Trophoblast cell (in vitro differentiated cells and primary cell): ENCODE results near the gene ERH.

ENCODE experiments used
- DNase-seq, 2 donors: peaks; one replicate each; pipeline ENCODE4 v3.0.0-alpha.2; 2016
- H2AFZ ChIP-seq: 2 replicates; pipeline ENCODE4 v1.6.1; 2013; ENCODE audit warnings: low read length, moderate library complexity, mild to moderate bottlenecking; ENCODE audit not compliant: insufficient read depth, poor library complexity
- H2AK5ac ChIP-seq: 2 replicates; pipeline ENCODE4 v1.6.1; 2013; ENCODE audit warnings: mild to moderate bottlenecking, low read length
- H2BK120ac ChIP-seq: 2 replicates; pipeline ENCODE4 v1.6.1; 2013; ENCODE audit warnings: low read length, mild to moderate bottlenecking, moderate library complexity; ENCODE audit not compliant: insufficient read depth, poor library complexity
- H2BK12ac ChIP-seq: 2 replicates; pipeline ENCODE4 v1.6.1; 2013; ENCODE audit warnings: mild to moderate bottlenecking, low read length, moderate library complexity
- H2BK5ac ChIP-seq: 2 replicates; pipeline ENCODE4 v1.6.1; 2013; ENCODE audit warnings: low read length, low read depth, moderate library complexity, mild to moderate bottlenecking; ENCODE audit not compliant: poor library complexity
- H3K14ac ChIP-seq: 2 replicates; pipeline ENCODE4 v1.6.1; 2013; ENCODE audit warnings: mild to moderate bottlenecking, low read length
- H3K18ac ChIP-seq: 2 replicates; pipeline ENCODE4 v1.6.1; 2013; ENCODE audit warnings: mild to moderate bottlenecking, low read length
- H3K23ac ChIP-seq: 2 replicates; pipeline ENCODE4 v1.6.1; 2013; ENCODE audit warnings: low read length
- H3K27ac ChIP-seq: 2 replicates; pipeline ENCODE4 v1.5.1; 2013; ENCODE audit warnings: low read depth, mild to moderate bottlenecking, inconsistent platforms, low read length, moderate library complexity
- H3K27me3 ChIP-seq: 2 replicates; pipeline ENCODE4 v1.6.1; 2013; ENCODE audit warnings: inconsistent platforms, mild to moderate bottlenecking, low read length, moderate library complexity; ENCODE audit not compliant: insufficient read depth
- H3K36me3 ChIP-seq, 2 experiments: 1 replicate in 1 of 2; 2 replicates in 1 of 2; pipeline ENCODE4 v1.6.1; 2013; ENCODE audit warnings: low read length in 2 of 2, mild to moderate bottlenecking in 2 of 2, moderate library complexity in 1 of 2; ENCODE audit not compliant: insufficient read depth in 2 of 2, control insufficient read depth in 1 of 2
- H3K4ac ChIP-seq: 2 replicates; pipeline ENCODE4 v1.6.1; 2013; ENCODE audit warnings: low read depth, mild to moderate bottlenecking, low read length, moderate library complexity
- H3K4me1 ChIP-seq, 2 experiments: 1 replicate in 1 of 2; 2 replicates in 1 of 2; pipeline ENCODE4 v1.6.1; 2013; ENCODE audit warnings: low read length in 2 of 2, mild to moderate bottlenecking in 2 of 2, moderate library complexity in 1 of 2; ENCODE audit not compliant: insufficient read depth in 2 of 2, control insufficient read depth in 1 of 2
- H3K4me2 ChIP-seq: 2 replicates; pipeline ENCODE4 v1.6.1; 2013; ENCODE audit warnings: inconsistent platforms, mild to moderate bottlenecking, low read length, moderate library complexity
- H3K4me3 ChIP-seq: 2 replicates; pipeline ENCODE4 v1.5.1; 2013; ENCODE audit warnings: mild to moderate bottlenecking, low read depth, low read length, inconsistent platforms
- H3K79me1 ChIP-seq: one replicate; pipeline ENCODE4 v1.6.1; 2013; ENCODE audit warnings: low read length
- H3K79me2 ChIP-seq: 2 replicates; pipeline ENCODE4 v1.6.1; 2013; ENCODE audit warnings: low read length, mild to moderate bottlenecking; ENCODE audit not compliant: control insufficient read depth, insufficient read depth, poor library complexity
- H3K9ac ChIP-seq: 2 replicates; pipeline ENCODE4 v1.6.1; 2013; ENCODE audit warnings: mild to moderate bottlenecking, low read length
- H3K9me3 ChIP-seq: 2 replicates; pipeline ENCODE4 v1.6.1; 2013; ENCODE audit warnings: low read depth, mild to moderate bottlenecking, control low read depth, inconsistent platforms, low read length; ENCODE audit not compliant: insufficient read depth
- H4K12ac ChIP-seq: 2 replicates; pipeline ENCODE4 v1.6.1; 2013; ENCODE audit warnings: low read depth, mild to moderate bottlenecking, low read length, moderate library complexity
- H4K8ac ChIP-seq: 2 replicates; pipeline ENCODE4 v1.6.1; 2013; ENCODE audit warnings: low read depth, mild to moderate bottlenecking, low read length, moderate library complexity
- H4K91ac ChIP-seq: one replicate; pipeline ENCODE4 v1.6.1; 2013; ENCODE audit warnings: low read depth, mild to moderate bottlenecking, low read length, moderate library complexity
- WGBS: extraction: QIAGEN DNeasy Blood & Tissue Kit; methylation state at CpG from one replicate; pipeline ENCODE4 v1.1.7; 2013; ENCODE audit warnings: missing lambda C conversion rate; ENCODE audit not compliant: insufficient read length, insufficient coverage; ENCODE audit errors: extremely low coverage; 5-methylcytosine and 5-hydroxymethylcytosine counted together

ERH gene

DNA sequence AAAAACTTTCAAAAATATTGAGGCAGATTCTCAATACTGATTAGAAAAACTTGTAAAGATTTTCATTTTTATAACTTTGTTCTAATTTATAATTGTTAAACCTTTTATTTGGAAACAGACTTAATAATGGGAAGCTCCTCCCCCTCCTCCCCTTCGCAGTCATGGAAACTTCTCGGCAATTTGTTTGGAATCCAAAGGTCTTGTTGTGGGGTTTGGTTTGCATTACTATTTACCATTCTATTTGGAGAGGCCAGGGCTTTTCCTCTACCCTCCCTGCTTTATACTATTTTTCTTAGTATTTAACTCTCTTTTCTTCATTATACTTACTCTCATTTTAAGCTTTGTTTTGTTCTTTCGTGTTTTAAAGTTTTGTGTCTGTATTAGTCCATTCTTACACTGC, 6.4 kb upstream of the ERH start:
- Histone ChIP-seq H2BK12ac (no peak overlapping the region), H4K8ac (no peak overlapping the region), H3K27me3 (no peaks in the 10 kb centered on the region), H4K91ac (no peak overlapping the region), H3K79me2 (no peaks in the 10 kb centered on the region), H3K4me2 (no peak overlapping the region), H3K4me3 (no peak overlapping the region), H4K12ac (no peak overlapping the region), H2AK5ac (no peak overlapping the region), H2AFZ (no peak overlapping the region), H3K4me1 (peaks cover 3 to 8% of the 10 kb centered on the region in 2 experiments), H3K14ac (no peak overlapping the region), H3K36me3 (peaks cover 0 to 2% of the 10 kb centered on the region in 2 experiments), H3K23ac (no peak overlapping the region), H2BK5ac (no peak overlapping the region), H3K27ac (no peak overlapping the region), H2BK120ac (no peak overlapping the region), H3K9me3 (no peaks in the 10 kb centered on the region), H3K4ac (no peak overlapping the region), H3K9ac (no peak overlapping the region), H3K79me1 (no peaks in the 10 kb centered on the region), H3K18ac (no peak overlapping the region)
- no peak for DNase-seq
- no CpG with 5 or more reads among the region's 3 CpGs for WGBS

DNA sequence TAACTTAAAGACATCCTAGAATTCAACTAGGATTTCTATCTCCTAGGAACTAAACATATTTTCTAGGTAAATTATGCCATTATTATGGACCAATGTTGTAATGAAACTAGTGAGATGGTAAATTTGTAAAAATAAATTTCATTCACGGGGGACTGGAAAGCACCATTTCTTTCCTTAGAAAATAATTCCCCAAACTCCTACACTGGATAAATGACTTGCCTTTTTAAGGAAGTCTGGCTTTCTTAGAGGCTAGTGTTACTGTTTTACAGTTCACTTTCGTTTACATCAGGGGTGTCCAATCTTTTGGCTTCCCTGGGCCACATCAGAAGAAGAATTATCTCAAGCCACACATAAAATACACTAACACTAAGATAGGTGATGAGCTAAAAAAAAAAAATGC, 3.7 kb upstream of the ERH start:
- H3K4me3 ChIP-seq = no peak overlapping the region
- H2AK5ac ChIP-seq = no peak overlapping the region
- H3K9me3 ChIP-seq = no peaks in the 10 kb centered on the region
- no peak overlapping the region for H3K27ac ChIP-seq
- no peak for DNase-seq
- no peak overlapping the region for H2BK12ac ChIP-seq
- H3K18ac ChIP-seq = no peak overlapping the region
- H4K8ac ChIP-seq = no peak overlapping the region
- H3K9ac ChIP-seq = no peak overlapping the region
- H2BK5ac ChIP-seq = no peak overlapping the region
- H2BK120ac ChIP-seq = no peak overlapping the region
- no CpG with 5 or more reads among the region's 2 CpGs for WGBS
- H2AFZ ChIP-seq = no peak overlapping the region
- H3K36me3 ChIP-seq = peaks cover 0 to 2% of the 10 kb centered on the region in 2 experiments
- H3K14ac ChIP-seq = no peak overlapping the region
- peaks cover 3 to 16% of the 10 kb centered on the region in 2 experiments for H3K4me1 ChIP-seq
- no peak overlapping the region for H4K91ac ChIP-seq
- H3K79me2 ChIP-seq = peaks cover 16% of the 10 kb centered on the region
- H3K4ac ChIP-seq = no peak overlapping the region
- H3K4me2 ChIP-seq = no peak overlapping the region
- no peak overlapping the region for H3K23ac ChIP-seq
- no peak overlapping the region for H4K12ac ChIP-seq
- peaks cover 9% of the 10 kb centered on the region for H3K79me1 ChIP-seq
- no peaks in the 10 kb centered on the region for H3K27me3 ChIP-seq

DNA sequence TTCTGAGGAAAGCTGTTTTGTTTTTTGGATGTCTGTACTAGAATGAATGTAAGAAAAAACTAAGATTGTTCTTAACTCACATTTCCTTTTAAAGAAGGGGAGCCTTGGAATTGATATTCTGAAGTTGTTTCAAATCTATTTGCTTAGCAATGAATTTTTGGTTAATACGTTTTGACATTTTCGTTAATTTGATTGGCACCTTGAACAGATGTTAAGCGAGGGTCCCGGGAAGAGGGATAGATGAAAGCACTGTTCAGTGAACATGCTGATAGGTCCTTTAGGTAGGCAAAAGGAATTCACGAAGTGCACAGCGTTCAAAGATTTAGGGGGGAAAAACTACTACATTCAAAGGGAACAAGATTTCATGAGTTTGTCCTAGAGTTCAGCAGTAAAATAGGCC, 2.1 kb upstream of the ERH start:
- no peak overlapping the region for H3K9ac ChIP-seq
- no peak overlapping the region for H4K91ac ChIP-seq
- H3K18ac ChIP-seq = no peak overlapping the region
- H2BK120ac ChIP-seq = no peak overlapping the region
- peaks cover 2 to 5% of the 10 kb centered on the region in 2 experiments for H3K36me3 ChIP-seq
- H3K4me2 ChIP-seq = peak overlapping the region; percentile 39
- H3K14ac ChIP-seq = no peak overlapping the region
- H3K4me1 ChIP-seq = peaks cover 3 to 16% of the 10 kb centered on the region in 2 experiments
- H3K23ac ChIP-seq = no peak overlapping the region
- H3K27ac ChIP-seq = no peak overlapping the region
- H4K12ac ChIP-seq = no peak overlapping the region
- H3K79me2 ChIP-seq = peaks cover 16% of the 10 kb centered on the region
- H3K4me3 ChIP-seq = no peak overlapping the region
- no peak overlapping the region for H2BK5ac ChIP-seq
- H2BK12ac ChIP-seq = no peak overlapping the region
- no peak overlapping the region for H2AFZ ChIP-seq
- H3K4ac ChIP-seq = no peak overlapping the region
- no peak overlapping the region for H4K8ac ChIP-seq
- no peak for DNase-seq
- H3K27me3 ChIP-seq = no peaks in the 10 kb centered on the region
- no CpG with 5 or more reads among the region's 6 CpGs for WGBS
- H2AK5ac ChIP-seq = no peak overlapping the region
- H3K9me3 ChIP-seq = no peaks in the 10 kb centered on the region
- H3K79me1 ChIP-seq = peaks cover 9% of the 10 kb centered on the region

DNA sequence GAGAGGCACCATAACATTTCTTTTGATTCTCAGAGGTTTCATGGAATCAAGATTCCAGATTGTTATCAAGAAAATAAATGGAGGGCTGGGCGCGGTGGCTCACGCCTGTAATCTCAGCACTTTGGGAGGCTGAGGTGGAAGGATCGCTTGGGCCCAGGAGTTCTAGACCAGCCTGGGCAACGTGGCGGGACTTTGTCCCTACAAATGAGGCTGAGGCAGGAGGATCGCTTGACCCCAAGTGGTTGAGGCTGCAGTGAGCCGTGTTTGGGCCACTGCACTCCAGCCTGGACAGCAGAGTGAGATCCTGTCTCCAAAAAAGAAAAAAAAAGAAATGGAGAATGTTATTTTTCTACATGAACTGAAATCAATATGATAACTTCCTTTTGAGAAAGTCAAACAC, 1.7 kb upstream of the ERH start:
- H3K23ac ChIP-seq = no peak overlapping the region
- no peak overlapping the region for H3K14ac ChIP-seq
- WGBS = no CpG with 5 or more reads among the region's 8 CpGs
- H2AK5ac ChIP-seq = no peak overlapping the region
- no peak overlapping the region for H2BK120ac ChIP-seq
- no peak overlapping the region for H3K4ac ChIP-seq
- H3K18ac ChIP-seq = no peak overlapping the region
- H3K79me1 ChIP-seq = peaks cover 9% of the 10 kb centered on the region
- peaks cover 3 to 16% of the 10 kb centered on the region in 2 experiments for H3K4me1 ChIP-seq
- no peak overlapping the region for H2BK5ac ChIP-seq
- no peaks in the 10 kb centered on the region for H3K9me3 ChIP-seq
- H4K12ac ChIP-seq = no peak overlapping the region
- no peak overlapping the region for H3K9ac ChIP-seq
- no peak overlapping the region for H4K8ac ChIP-seq
- no peak overlapping the region for H4K91ac ChIP-seq
- peak in 1 of 2 donors; percentile 17 for DNase-seq
- peaks cover 16% of the 10 kb centered on the region for H3K79me2 ChIP-seq
- H3K36me3 ChIP-seq = peaks cover 6 to 9% of the 10 kb centered on the region in 2 experiments
- H3K4me3 ChIP-seq = no peak overlapping the region
- H3K27ac ChIP-seq = no peak overlapping the region
- H3K4me2 ChIP-seq = peak overlapping the region; percentile 40
- H2BK12ac ChIP-seq = no peak overlapping the region
- H3K27me3 ChIP-seq = no peaks in the 10 kb centered on the region
- no peak overlapping the region for H2AFZ ChIP-seq
